Stimulated activated memory B cell treated with anti-CD40 and anti-IgM and Interleukin-4, amounts not matched to agents 10 μg/mL and 1 μg/mL and 100 μg/mL, for 72 hours (primary cell): ENCODE measurements around the gene HS3ST5.

Experiments used
- ATAC-seq: fragments of 150-1000 bp; cut with Tn5 transposase; 2 replicates; pipeline ENCODE4 v1.10.0; 2021
- H3K27ac Mint-ChIP-seq: one replicate; pipeline ENCODE4 v1.8.0; 2022; ENCODE audit warnings: mild to moderate bottlenecking, mixed read lengths
- H3K27me3 Mint-ChIP-seq: one replicate; pipeline ENCODE4 v1.8.0; 2022; ENCODE audit warnings: mixed read lengths
- H3K36me3 Mint-ChIP-seq: one replicate; pipeline ENCODE4 v1.8.0; 2022; ENCODE audit warnings: mixed read lengths
- H3K4me1 Mint-ChIP-seq: one replicate; pipeline ENCODE4 v1.8.0; 2022; ENCODE audit warnings: mixed read lengths
- H3K4me3 Mint-ChIP-seq: one replicate; pipeline ENCODE4 v1.8.0; 2022; ENCODE audit warnings: mild to moderate bottlenecking, moderate library complexity, mixed read lengths
- H3K9me3 Mint-ChIP-seq: one replicate; pipeline ENCODE4 v1.8.0; 2022; ENCODE audit warnings: mixed read lengths

Gene HS3ST5

GRCh38 chr6:114342826-114343781, at the start of gene HS3ST5:
TSS of gene HS3ST5 (minus strand) at chr6:114343023. CDS start at chr6:114062845, 280,178 bp downstream.
- Mint-ChIP-seq H3K27ac (no peak within 1 kb of the TSS), H3K9me3 (no peaks in the 10 kb centered on the region), H3K27me3 (peaks cover 27% of the 10 kb centered on the region), H3K4me3 (no peak within 1 kb of the TSS), H3K4me1 (peaks cover 4% of the 10 kb centered on the region), H3K36me3 (no peaks in the 10 kb centered on the region)
- peak; percentile 14 for ATAC-seq

DNA sequence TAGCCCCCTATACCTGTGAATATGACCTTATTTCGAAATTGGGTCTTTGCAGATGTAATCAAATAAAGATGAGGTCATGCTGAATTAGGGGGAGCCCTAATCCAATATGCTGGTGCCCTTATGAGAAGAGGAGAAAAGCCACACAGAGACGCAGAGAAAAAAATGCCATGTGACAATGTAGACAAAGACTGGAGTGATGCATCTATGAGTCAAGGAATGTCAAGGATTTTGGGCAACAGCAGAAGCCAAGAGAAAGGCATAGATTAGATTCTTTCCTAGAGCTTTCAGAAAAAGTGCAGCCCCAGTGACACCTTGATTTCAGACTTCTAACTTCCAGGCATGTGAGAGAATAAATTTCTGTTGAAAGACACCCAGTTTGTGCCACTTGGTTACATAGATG, 47.4 kb upstream of the HS3ST5 start:
- no peak overlapping the region for H3K4me3 Mint-ChIP-seq
- H3K9me3 Mint-ChIP-seq = peaks cover 2% of the 10 kb centered on the region
- H3K27me3 Mint-ChIP-seq = no peaks in the 10 kb centered on the region
- H3K36me3 Mint-ChIP-seq = no peaks in the 10 kb centered on the region
- no peaks in the 10 kb centered on the region for H3K4me1 Mint-ChIP-seq
- ATAC-seq = no peak
- H3K27ac Mint-ChIP-seq = no peak overlapping the region

DNA sequence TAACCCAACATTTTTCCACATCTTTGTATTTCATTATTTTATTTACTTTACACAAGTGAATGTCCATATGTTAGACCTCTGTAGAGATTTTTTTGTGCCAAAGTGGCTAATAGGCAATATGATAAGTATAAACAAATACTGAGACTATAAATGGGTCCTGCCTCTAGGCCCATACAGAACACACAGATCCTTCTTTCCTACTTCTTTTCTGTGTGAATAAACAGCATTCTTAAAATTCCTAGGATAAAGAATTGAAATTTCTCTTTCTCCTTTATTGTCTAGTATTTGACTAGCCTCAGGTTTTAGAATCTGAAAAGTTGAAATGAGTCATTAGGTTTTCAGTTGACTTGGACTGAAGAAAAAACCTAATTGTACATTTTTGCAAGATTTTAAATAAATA, 46.3 kb upstream of the HS3ST5 start:
- no peaks in the 10 kb centered on the region for H3K36me3 Mint-ChIP-seq
- peaks cover 2% of the 10 kb centered on the region for H3K9me3 Mint-ChIP-seq
- no peak overlapping the region for H3K4me3 Mint-ChIP-seq
- no peak for ATAC-seq
- no peak overlapping the region for H3K27ac Mint-ChIP-seq
- H3K4me1 Mint-ChIP-seq = no peaks in the 10 kb centered on the region
- no peaks in the 10 kb centered on the region for H3K27me3 Mint-ChIP-seq

- Mint-ChIP-seq H3K4me3 (no peak overlapping the region), H3K27me3 (no peaks in the 10 kb centered on the region), H3K36me3 (no peaks in the 10 kb centered on the region), H3K27ac (no peak overlapping the region), H3K9me3 (peaks cover 6% of the 10 kb centered on the region), H3K4me1 (no peaks in the 10 kb centered on the region)
- ATAC-seq = no peak
These were observed 39.6 kb upstream of the HS3ST5 start for GRCh38 chr6:114382406-114382805.

DNA sequence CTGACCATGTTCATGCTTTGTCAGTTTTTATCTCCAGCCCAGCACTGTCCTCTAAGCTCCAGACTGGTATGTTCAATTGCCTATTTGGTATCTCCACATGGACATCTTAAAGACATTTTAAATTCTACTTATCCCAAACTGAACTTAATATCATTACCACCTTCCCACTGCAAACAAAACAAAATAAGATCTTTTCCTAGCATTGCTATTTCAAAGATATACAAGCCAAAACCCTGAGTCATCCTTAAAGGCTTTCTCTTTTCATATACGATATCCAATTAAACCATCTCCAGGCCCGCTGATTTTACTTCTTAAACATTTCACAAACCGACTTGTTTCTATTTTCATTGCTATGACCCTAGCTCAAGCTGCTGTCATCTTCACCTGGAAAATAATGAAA, 35.1 kb upstream of the HS3ST5 start:
- Mint-ChIP-seq H3K27ac (no peak overlapping the region), H3K9me3 (peaks cover 4% of the 10 kb centered on the region), H3K4me1 (no peaks in the 10 kb centered on the region), H3K4me3 (no peak overlapping the region), H3K36me3 (no peaks in the 10 kb centered on the region), H3K27me3 (no peaks in the 10 kb centered on the region)
- no peak for ATAC-seq

GRCh38 chr6:114376611-114377175, 33.9 kb upstream of the HS3ST5 start:
- no peaks in the 10 kb centered on the region for H3K36me3 Mint-ChIP-seq
- no peak for ATAC-seq
- no peaks in the 10 kb centered on the region for H3K27me3 Mint-ChIP-seq
- peaks cover 4% of the 10 kb centered on the region for H3K9me3 Mint-ChIP-seq
- no peaks in the 10 kb centered on the region for H3K4me1 Mint-ChIP-seq
- H3K27ac Mint-ChIP-seq = no peak overlapping the region
- H3K4me3 Mint-ChIP-seq = no peak overlapping the region

DNA sequence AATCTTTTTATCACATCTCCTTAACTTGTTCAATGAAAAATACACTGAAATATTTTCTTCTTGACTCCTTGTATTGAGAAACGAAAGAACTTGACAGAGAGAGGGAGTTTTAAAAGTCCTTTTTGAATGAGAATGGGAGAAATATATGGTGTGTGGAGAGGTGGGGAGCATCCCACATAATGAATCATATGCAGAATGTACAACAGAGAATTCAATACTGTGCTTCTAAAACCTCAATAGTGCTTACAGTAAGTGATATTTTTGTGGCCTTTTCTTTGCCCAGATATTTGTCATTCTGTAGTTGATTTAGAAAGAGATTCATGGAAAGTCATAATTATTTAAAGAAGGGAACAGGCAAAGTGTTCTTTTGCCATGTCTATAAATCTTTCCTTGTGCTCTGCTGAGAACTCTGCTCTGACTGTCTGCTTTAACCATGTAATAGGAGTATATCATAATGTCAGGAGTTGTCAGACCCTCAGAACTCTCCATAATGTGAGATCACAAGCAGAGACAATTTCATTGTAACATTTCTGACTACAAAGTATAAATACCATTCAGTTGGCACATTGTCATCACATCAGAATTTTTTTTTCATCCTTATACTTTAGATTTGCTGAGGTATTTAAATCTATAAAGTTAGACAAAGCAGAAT, 32.8 kb upstream of the HS3ST5 start:
- ATAC-seq = no peak
- Mint-ChIP-seq H3K27me3 (no peaks in the 10 kb centered on the region), H3K27ac (no peak overlapping the region), H3K9me3 (peaks cover 4% of the 10 kb centered on the region), H3K4me3 (no peak overlapping the region), H3K4me1 (no peaks in the 10 kb centered on the region), H3K36me3 (no peaks in the 10 kb centered on the region)

DNA sequence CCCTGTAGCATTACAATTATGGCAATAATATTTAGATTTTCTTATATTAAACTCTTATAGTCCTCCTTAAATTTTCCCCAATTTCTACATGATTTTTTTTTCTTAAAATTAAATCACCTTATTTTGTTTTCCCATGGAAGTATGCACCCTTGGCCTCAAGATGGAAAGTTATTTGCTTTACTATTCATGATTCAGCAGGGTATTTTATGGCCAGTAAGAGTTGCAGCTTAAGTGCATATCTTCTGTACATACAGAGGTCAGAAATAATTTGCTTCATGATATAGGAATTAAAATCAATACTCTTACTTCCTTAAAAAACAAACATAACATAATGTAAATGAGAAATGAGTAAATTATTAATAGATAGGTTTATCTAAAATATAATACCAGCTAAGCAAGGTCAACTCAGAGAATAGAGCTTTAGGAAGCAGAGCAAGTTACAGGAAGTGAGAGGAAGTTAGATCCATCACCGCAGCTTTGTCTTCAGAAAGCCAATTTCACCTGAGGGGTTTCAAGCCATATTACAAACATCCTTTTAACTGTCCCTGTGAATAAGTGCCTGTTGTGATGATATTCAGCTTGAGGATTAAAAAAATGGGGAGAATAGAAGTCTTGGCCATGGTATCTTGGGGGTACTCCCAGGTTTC, 24.6 kb upstream of the HS3ST5 start:
- H3K4me3 Mint-ChIP-seq = no peak overlapping the region
- H3K4me1 Mint-ChIP-seq = no peaks in the 10 kb centered on the region
- no peak for ATAC-seq
- no peak overlapping the region for H3K27ac Mint-ChIP-seq
- H3K9me3 Mint-ChIP-seq = no peaks in the 10 kb centered on the region
- H3K27me3 Mint-ChIP-seq = no peaks in the 10 kb centered on the region
- H3K36me3 Mint-ChIP-seq = no peaks in the 10 kb centered on the region

GRCh38 chr6:114366899-114367298, 24.1 kb upstream of the HS3ST5 start:
- no peaks in the 10 kb centered on the region for H3K36me3 Mint-ChIP-seq
- H3K4me3 Mint-ChIP-seq = no peak overlapping the region
- no peaks in the 10 kb centered on the region for H3K9me3 Mint-ChIP-seq
- no peaks in the 10 kb centered on the region for H3K4me1 Mint-ChIP-seq
- no peak for ATAC-seq
- no peak overlapping the region for H3K27ac Mint-ChIP-seq
- H3K27me3 Mint-ChIP-seq = no peaks in the 10 kb centered on the region

DNA sequence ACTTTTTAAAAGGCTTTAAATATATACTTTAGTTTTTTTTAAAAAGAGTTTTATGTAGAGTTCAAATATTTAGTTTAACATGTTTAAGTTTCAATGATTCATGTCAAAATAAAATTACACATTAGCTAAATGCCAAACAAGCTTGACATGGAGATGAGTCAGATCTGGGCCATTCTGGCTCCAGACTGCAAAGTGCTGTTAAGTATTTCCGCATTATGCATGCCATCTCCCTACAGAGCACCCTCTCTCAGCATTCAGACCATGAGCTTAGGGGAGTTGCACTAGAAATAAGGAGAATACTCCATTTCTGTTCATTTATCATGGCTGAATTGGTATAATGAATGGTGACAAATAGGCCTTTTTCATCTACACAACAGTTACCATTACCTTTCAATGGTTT, 21.5 kb upstream of the HS3ST5 start:
- no peaks in the 10 kb centered on the region for H3K9me3 Mint-ChIP-seq
- H3K4me3 Mint-ChIP-seq = no peak overlapping the region
- H3K4me1 Mint-ChIP-seq = no peaks in the 10 kb centered on the region
- H3K27ac Mint-ChIP-seq = no peak overlapping the region
- H3K36me3 Mint-ChIP-seq = no peaks in the 10 kb centered on the region
- no peaks in the 10 kb centered on the region for H3K27me3 Mint-ChIP-seq
- ATAC-seq = no peak

GRCh38 chr6:114362957-114363356, 20.1 kb upstream of the HS3ST5 start:
- H3K27me3 Mint-ChIP-seq = no peaks in the 10 kb centered on the region
- ATAC-seq = no peak
- H3K9me3 Mint-ChIP-seq = no peaks in the 10 kb centered on the region
- H3K4me3 Mint-ChIP-seq = no peak overlapping the region
- no peaks in the 10 kb centered on the region for H3K36me3 Mint-ChIP-seq
- no peaks in the 10 kb centered on the region for H3K4me1 Mint-ChIP-seq
- H3K27ac Mint-ChIP-seq = no peak overlapping the region

DNA sequence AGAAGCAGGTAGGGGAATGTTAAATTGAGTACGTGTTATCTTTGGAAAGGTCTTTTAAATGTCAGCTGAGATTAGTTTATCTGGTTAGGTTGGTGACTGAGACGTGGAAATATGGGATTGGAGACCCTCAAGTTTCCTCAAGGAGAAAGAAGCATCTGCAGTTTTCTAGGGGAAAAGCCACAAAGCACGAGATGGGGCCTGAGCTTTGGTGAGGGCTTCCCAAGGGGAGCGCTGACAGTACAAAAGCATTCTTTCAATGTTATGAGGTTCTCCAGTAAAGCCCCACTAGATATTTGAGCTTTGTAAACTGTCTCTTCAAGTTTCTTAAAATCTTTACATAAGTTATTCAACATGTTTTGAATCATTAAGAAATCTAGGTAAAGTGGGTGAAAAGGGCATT, 19.6 kb upstream of the HS3ST5 start:
- Mint-ChIP-seq H3K4me3 (no peak overlapping the region), H3K27ac (no peak overlapping the region), H3K9me3 (peaks cover 3% of the 10 kb centered on the region), H3K27me3 (no peaks in the 10 kb centered on the region), H3K4me1 (no peaks in the 10 kb centered on the region), H3K36me3 (no peaks in the 10 kb centered on the region)
- ATAC-seq = no peak

- peaks cover 3% of the 10 kb centered on the region for H3K9me3 Mint-ChIP-seq
- no peak overlapping the region for H3K27ac Mint-ChIP-seq
- no peak overlapping the region for H3K4me3 Mint-ChIP-seq
- no peaks in the 10 kb centered on the region for H3K36me3 Mint-ChIP-seq
- no peaks in the 10 kb centered on the region for H3K27me3 Mint-ChIP-seq
- no peak for ATAC-seq
- H3K4me1 Mint-ChIP-seq = no peaks in the 10 kb centered on the region
These were observed 18.2 kb upstream of the HS3ST5 start for GRCh38 chr6:114361036-114361435.

GRCh38 chr6:114355300-114355699, 12.5 kb upstream of the HS3ST5 start:
- no peaks in the 10 kb centered on the region for H3K27me3 Mint-ChIP-seq
- ATAC-seq = no peak
- H3K9me3 Mint-ChIP-seq = peaks cover 3% of the 10 kb centered on the region
- no peak overlapping the region for H3K27ac Mint-ChIP-seq
- no peaks in the 10 kb centered on the region for H3K4me1 Mint-ChIP-seq
- no peak overlapping the region for H3K4me3 Mint-ChIP-seq
- H3K36me3 Mint-ChIP-seq = no peaks in the 10 kb centered on the region

DNA sequence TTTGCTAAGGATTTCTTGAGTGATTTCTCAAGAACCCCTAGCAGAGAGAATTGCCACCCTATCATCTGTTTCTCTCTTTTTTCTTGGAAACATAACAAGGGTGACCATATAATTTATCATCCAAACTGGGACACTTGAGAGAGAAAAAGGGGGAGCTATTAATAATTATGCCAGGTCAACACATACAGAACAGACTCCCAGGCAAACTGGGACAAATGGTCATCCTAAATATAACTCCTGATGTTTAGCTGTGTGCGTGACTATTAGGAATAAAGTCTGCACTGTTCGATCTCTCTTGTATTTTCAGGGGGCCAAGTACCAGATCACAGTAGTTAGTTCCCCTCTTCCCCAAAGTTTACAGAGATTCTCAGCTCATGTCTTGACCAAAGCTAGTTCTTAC, 11.7 kb upstream of the HS3ST5 start:
- Mint-ChIP-seq H3K4me3 (no peak overlapping the region), H3K9me3 (peaks cover 3% of the 10 kb centered on the region), H3K36me3 (no peaks in the 10 kb centered on the region), H3K27me3 (no peaks in the 10 kb centered on the region), H3K27ac (no peak overlapping the region), H3K4me1 (no peaks in the 10 kb centered on the region)
- ATAC-seq = no peak
